SH-SY5Y (cell line): ENCODE results near the gene ADGRG3.

Source experiments
- GATA2 ChIP-seq: IDR thresholded peaks from 2 replicates; pipeline ENCODE4 v1.6.1; 2011; ENCODE audit warnings: mild to moderate bottlenecking, low read depth, low read length
- GATA3 ChIP-seq: IDR thresholded peaks from 2 replicates; pipeline ENCODE4 v1.6.1; 2011; ENCODE audit warnings: low read depth, mild to moderate bottlenecking, low read length, moderate library complexity

DNA sequence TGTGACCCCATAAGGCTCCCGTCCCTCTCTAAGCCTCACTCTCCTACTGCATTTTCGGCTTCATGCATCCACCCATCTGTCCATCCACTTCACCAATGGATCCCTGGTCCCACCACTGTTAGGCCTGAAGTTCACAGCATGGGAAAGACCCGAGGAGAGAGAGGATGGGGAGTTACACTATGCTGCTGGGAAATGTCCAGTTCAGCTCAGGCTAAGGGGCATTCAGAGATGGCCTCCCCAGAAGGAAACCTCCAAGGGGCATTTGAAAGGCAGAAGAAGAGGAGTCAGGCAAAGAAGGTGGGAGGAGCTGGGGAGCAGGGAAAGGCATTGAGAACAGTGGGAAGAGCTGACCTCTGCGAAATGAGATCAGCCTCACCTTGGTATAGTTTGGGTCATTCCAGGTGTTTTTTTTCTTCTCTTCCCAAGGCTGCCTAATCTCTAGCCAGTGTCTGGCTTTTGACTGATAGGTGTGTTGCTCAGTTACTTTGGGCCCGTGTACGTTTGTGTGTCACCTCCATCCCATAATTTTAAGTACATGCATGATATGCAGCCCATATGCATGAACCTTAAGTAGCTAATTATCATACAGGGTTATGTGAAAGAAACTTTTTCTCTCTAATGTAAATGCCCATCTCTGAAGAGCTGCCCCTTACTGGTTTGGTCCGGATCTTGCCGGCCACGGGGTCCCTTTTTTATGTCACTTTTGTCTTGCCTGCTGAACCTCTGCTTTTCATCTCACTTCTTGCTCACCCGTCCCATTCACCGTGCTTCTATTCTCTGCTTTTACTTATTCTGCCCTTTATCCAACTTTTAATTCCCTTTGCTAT lies 14.9 kb downstream of the ADGRG3 start:
- TF ChIP-seq GATA2 (no peak), GATA3 (no peak)
